BE2C (cell line): Measurements from ENCODE around the gene ARL5B.

Source experiments
- DNase-seq: peaks from one replicate; pipeline ENCODE4 v3.0.0-alpha.2; 2020
- H3K27me3 ChIP-seq: fragments of 250-450 bp; sonication (Bioruptor Pico); 2 replicates; pipeline ENCODE4 v1.5.1; 2020; ENCODE audit warnings: mild to moderate bottlenecking
- H3K36me3 ChIP-seq: fragments of 250-450 bp; sonication (Bioruptor Pico); 2 replicates; pipeline ENCODE4 v1.5.1; 2020; ENCODE audit warnings: mild to moderate bottlenecking
- H3K4me1 ChIP-seq: fragments of 250-450 bp; sonication (Bioruptor Pico); 2 replicates; pipeline ENCODE4 v1.5.1; 2020
- H3K4me3 ChIP-seq: 2 replicates; pipeline ENCODE4 v1.5.1; 2011; ENCODE audit warnings: low read depth, low read length
- H3K9me3 ChIP-seq: fragments of 250-450 bp; sonication (Bioruptor Pico); 2 replicates; pipeline ENCODE4 v1.5.1; 2020
- CTCF ChIP-seq: IDR thresholded peaks from 2 replicates; pipeline ENCODE4 v1.5.1; 2012; ENCODE audit warnings: mild to moderate bottlenecking, low read depth, low read length

ARL5B gene

GRCh38 chr10:18647945-18648344, 11.3 kb upstream of the ARL5B start:
- no peak for TF ChIP-seq CTCF
- H3K4me1 ChIP-seq = no peaks in the 10 kb centered on the region
- no peaks in the 10 kb centered on the region for H3K27me3 ChIP-seq
- no peak overlapping the region for H3K4me3 ChIP-seq
- H3K36me3 ChIP-seq = peaks cover 9% of the 10 kb centered on the region
- no peak for DNase-seq
- H3K9me3 ChIP-seq = no peaks in the 10 kb centered on the region

GRCh38 chr10:18649364-18649959, 9.8 kb upstream of the ARL5B start:
- no peak for DNase-seq
- TF ChIP-seq CTCF = no peak
- H3K4me1 ChIP-seq = no peaks in the 10 kb centered on the region
- H3K27me3 ChIP-seq = no peaks in the 10 kb centered on the region
- H3K36me3 ChIP-seq = peaks cover 9% of the 10 kb centered on the region
- peak overlapping the region; percentile 89 for H3K4me3 ChIP-seq
- no peaks in the 10 kb centered on the region for H3K9me3 ChIP-seq

- H3K4me1 ChIP-seq = no peaks in the 10 kb centered on the region
- H3K27me3 ChIP-seq = no peaks in the 10 kb centered on the region
- H3K9me3 ChIP-seq = no peaks in the 10 kb centered on the region
- TF ChIP-seq CTCF = no peak
- peak overlapping the region; percentile 89 for H3K4me3 ChIP-seq
- peaks cover 8% of the 10 kb centered on the region for H3K36me3 ChIP-seq
- DNase-seq = no peak
These were observed 8.7 kb upstream of the ARL5B start for GRCh38 chr10:18650404-18650997.

- no peaks in the 10 kb centered on the region for H3K9me3 ChIP-seq
- TF ChIP-seq CTCF = no peak
- no peaks in the 10 kb centered on the region for H3K27me3 ChIP-seq
- H3K4me1 ChIP-seq = no peaks in the 10 kb centered on the region
- peak; percentile 84 for DNase-seq
- peaks cover 6% of the 10 kb centered on the region for H3K36me3 ChIP-seq
- H3K4me3 ChIP-seq = peak within 1 kb of the TSS; percentile 89
These were observed 7.8 kb upstream of the ARL5B start, which contains the start of gene NSUN6 for GRCh38 chr10:18651324-18652007. NSUN6 (minus strand) TSS chr10:18651587; CDS start chr10:18651203, 384 bp downstream.

GRCh38 chr10:18653112-18653511, 6.1 kb upstream of the ARL5B start:
- Histone ChIP-seq H3K4me1 (no peaks in the 10 kb centered on the region), H3K36me3 (no peaks in the 10 kb centered on the region; the same call in 1 of the 2 replicates), H3K4me3 (no peak overlapping the region), H3K27me3 (no peaks in the 10 kb centered on the region), H3K9me3 (no peaks in the 10 kb centered on the region)
- no peak for TF ChIP-seq CTCF
- no peak for DNase-seq

GRCh38 chr10:18656724-18657123, 2.5 kb upstream of the ARL5B start:
- no peaks in the 10 kb centered on the region for H3K27me3 ChIP-seq

More at GRCh38 chr10:18656724-18657123, 2.5 kb upstream of the ARL5B start:
- no peaks in the 10 kb centered on the region for H3K9me3 ChIP-seq
- no peaks in the 10 kb centered on the region for H3K4me1 ChIP-seq
- H3K4me3 ChIP-seq = no peak overlapping the region
- DNase-seq = no peak
- no peak for TF ChIP-seq CTCF
- no peaks in the 10 kb centered on the region for H3K36me3 ChIP-seq
